ENCODE data around the gene CACNA2D2. TPM values are rescaled to one million over a fixed set of nuclear protein-coding genes. Genes with fewer than 3 reads are reported as not detected.

Gene CACNA2D2
- total RNA-seq, 2 donors from 2014 or later = 1.3 TPM

DNA sequence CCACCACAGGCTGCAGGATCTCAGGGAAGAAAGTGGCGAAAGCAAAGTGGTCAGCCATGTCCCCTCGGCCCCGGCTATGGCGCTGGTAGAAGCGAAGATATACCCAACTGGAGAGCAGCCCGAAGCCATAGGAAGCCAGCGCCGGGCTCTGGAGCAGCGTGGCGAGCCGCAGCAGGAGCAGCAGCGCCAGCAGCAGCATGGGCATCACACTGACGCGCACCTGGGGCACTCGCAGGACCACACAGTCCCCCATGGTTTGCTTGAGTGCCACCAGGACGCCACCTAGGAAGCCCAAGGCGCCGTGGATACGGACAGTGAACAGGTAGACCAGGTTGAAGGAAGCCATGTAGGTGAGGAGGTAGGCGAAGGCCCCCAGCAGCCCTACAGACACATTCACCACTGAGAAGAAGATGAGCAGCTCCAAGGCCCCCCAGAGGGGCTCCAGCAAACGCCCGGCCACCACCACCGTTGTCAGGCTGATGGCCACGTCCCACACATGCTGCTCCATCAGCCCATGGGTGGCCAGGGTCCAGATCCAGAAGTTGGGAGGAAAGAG, 145.0 kb downstream of the CACNA2D2 start:
- Histone ChIP-seq H3K4me3 (peak overlapping the region; percentile 49 to 59), H3K36me3 (replicated peaks in 1 of 2; ENCODE audit: insufficient read depth in 1 of 2, low read depth in 2 of 2) (peaks cover 12 to 13% of the 10 kb centered on the region in 2 donors), H3K27me3 (no peaks in the 10 kb centered on the region), H3K4me1 (peaks cover 36% of the 10 kb centered on the region), H3K9me3 (no peaks in the 10 kb centered on the region), H3K27ac (peak overlapping the region; percentile 60 to 88 (median 83))
- intact Hi-C loops (cut with DNase I) = no loop called here
- DNase-seq (no peak), ATAC-seq (no peak)
- WGBS, 2 donors = 23 to 28% methylated on average over 16 to 24 of the region's 24 CpGs
- TF ChIP-seq, protein P1, sequence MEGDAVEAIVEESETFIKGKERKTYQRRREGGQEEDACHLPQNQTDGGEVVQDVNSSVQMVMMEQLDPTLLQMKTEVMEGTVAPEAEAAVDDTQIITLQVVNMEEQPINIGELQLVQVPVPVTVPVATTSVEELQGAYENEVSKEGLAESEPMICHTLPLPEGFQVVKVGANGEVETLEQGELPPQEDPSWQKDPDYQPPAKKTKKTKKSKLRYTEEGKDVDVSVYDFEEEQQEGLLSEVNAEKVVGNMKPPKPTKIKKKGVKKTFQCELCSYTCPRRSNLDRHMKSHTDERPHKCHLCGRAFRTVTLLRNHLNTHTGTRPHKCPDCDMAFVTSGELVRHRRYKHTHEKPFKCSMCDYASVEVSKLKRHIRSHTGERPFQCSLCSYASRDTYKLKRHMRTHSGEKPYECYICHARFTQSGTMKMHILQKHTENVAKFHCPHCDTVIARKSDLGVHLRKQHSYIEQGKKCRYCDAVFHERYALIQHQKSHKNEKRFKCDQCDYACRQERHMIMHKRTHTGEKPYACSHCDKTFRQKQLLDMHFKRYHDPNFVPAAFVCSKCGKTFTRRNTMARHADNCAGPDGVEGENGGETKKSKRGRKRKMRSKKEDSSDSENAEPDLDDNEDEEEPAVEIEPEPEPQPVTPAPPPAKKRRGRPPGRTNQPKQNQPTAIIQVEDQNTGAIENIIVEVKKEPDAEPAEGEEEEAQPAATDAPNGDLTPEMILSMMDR (IDR thresholded peaks at IDR 0.05) = no peak
- no peak for TF ChIP-seq POLR2A (IDR thresholded peaks at IDR 0.05)

DNA sequence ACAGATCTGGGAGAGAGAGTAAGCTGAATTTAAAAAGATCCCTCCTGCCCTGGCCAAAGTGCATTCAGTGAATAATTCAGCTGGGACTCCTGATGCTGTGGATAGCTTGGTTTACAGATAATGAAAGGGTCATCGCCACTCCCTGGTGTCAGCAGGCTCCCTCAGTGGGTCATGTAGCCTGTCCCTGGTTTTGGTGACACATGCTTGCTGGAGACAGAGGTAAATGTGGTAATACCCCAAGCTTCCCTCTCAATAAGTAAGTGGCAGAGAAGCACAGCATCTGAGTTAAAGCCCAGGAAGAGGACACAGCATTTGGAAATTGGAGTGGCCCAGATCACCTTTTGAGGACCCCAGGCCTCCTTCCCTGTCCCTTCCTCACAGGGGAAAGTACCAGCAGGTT, 146.0 kb downstream of the CACNA2D2 start:
- Histone ChIP-seq H3K4me1 (peaks cover 36% of the 10 kb centered on the region), H3K4me3 (no peak overlapping the region), H3K9me3 (no peaks in the 10 kb centered on the region), H3K27me3 (no peaks in the 10 kb centered on the region), H3K27ac (peak overlapping the region in 3 of 4 donors; percentile 4 to 88 (median 86)), H3K36me3 (replicated peaks in 1 of 2; ENCODE audit: insufficient read depth in 1 of 2, low read depth in 2 of 2) (peaks cover 13 to 14% of the 10 kb centered on the region in 2 donors)
- 43 to 71% methylated on average over 1 of the region's 1 CpG for WGBS, 2 donors
- ATAC-seq (no peak), DNase-seq (no peak)
- TF ChIP-seq, protein P1 (IDR thresholded peaks at IDR 0.05) = no peak
- TF ChIP-seq POLR2A (IDR thresholded peaks at IDR 0.05) = no peak
- intact Hi-C loops (cut with DNase I) = no loop called here

DNA sequence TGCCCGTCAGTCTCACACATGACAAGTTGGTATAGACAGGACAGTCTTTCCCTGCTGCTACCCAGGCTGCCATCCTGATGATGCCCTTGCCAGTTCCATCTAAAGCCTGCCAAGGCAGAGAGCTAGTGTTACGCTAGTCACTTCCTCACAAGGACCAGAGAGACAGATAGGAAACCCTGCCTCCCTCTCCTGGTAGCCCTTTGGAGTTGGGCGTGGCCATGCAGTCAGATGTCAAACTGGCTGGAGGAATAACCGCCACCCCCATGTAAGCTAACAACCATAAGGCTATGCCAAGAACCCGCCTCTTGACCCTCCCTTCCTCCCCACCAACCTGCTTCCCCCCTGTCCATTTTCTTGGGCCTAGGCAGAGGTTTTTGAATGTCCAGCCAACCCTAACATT, 146.9 kb downstream of the CACNA2D2 start:
- Histone ChIP-seq H3K36me3 (replicated peaks in 1 of 2; ENCODE audit: insufficient read depth in 1 of 2, low read depth in 2 of 2) (peaks cover 13 to 14% of the 10 kb centered on the region in 2 donors), H3K4me1 (peaks cover 40% of the 10 kb centered on the region)

DNA sequence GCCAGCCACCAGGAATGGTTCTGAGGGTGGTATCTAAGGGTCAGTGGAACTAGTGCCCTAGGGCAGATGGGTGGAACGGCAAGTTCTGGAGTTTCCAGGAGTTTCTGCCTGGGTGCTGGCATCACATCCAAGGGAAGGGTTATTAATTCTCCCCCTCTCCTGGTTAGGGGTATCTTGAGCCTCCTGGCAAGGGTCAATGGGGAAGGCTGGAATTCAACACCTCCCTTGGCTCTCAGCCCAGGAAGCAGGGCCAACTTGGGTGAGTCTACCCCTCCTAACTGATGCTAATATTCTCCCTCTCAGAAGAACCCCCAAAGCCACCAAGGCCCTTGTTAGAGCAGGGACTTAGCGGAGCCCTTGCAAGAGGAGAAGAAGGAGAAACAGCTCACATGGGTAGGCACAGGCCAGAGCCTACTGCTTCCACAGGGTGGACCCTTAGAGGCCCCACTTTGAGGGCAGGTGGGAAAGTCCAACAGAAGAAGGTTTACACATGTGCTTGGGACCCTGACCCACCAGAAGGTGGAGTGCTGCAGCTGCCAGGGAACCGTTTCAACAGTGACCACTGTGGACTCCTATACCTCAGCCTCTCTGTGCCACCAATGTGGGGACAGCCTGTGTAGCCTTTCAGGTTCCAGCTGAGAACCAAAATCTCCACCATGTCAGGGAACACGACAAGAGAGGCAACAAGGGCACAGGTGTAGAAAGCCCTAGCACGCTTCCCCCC, 147.4 kb downstream of the CACNA2D2 start:
- no peak for ATAC-seq
- Histone ChIP-seq H3K36me3 (replicated peaks in 1 of 2; ENCODE audit: insufficient read depth in 1 of 2, low read depth in 2 of 2) (peaks cover 13 to 14% of the 10 kb centered on the region in 2 donors), H3K27me3 (no peaks in the 10 kb centered on the region), H3K9me3 (no peaks in the 10 kb centered on the region), H3K4me1 (peaks cover 45% of the 10 kb centered on the region), H3K4me3 (no peak overlapping the region), H3K27ac (peak overlapping the region in 3 of 4 donors; percentile 4 to 44 (median 31))
- intact Hi-C loops (cut with DNase I) = no loop called here
- no peak for TF ChIP-seq POLR2A (IDR thresholded peaks at IDR 0.05)
- TF ChIP-seq, protein P1 (IDR thresholded peaks at IDR 0.05) = no peak
- DNase-seq = peak in 3 of 4 donors; percentile 34 to 62 (median 45)
- 56 to 58% methylated on average over 4 to 5 of the region's 5 CpGs for WGBS, 2 donors

More for the DNA sequence above, 146.9 kb downstream of the CACNA2D2 start:
- TF ChIP-seq, protein P1 (IDR thresholded peaks at IDR 0.05) = no peak
- TF ChIP-seq POLR2A (IDR thresholded peaks at IDR 0.05) = no peak
- Histone ChIP-seq H3K27me3 (no peaks in the 10 kb centered on the region), H3K27ac (peak overlapping the region in 3 of 4 donors; percentile 4 to 44 (median 31)), H3K4me3 (no peak overlapping the region), H3K9me3 (no peaks in the 10 kb centered on the region)
- WGBS, 2 donors = 30 to 37% methylated on average over 5 of the region's 5 CpGs
- ATAC-seq (no peak), DNase-seq (peak; percentile 44 to 68 (median 62))
- intact Hi-C loops (cut with DNase I) = no loop called here

Measured in body of pancreas (tissue), 4 donors.